ENCODE results near the gene ANO1.

The ANO1 gene

GRCh38 chr11:70122490-70123198, 44.5 kb downstream of the ANO1 start:
- no peak for DNase-seq (ENCODE audit: low read depth)
- TF ChIP-seq CTCF (IDR thresholded peaks at IDR 0.05; ENCODE audit: low read depth, low read length, missing control alignments), result no peak
- in situ Hi-C loops (cut with HindIII; ENCODE audit: low sequenced_read_pairs), result no loop called here
- no peak overlapping the region for H3K4me3 ChIP-seq (ENCODE audit: low read depth, low read length)

GRCh38 chr11:70123711-70124110, 45.6 kb downstream of the ANO1 start:
- DNase-seq (ENCODE audit: low read depth), result no peak
- TF ChIP-seq CTCF (IDR thresholded peaks at IDR 0.05; ENCODE audit: low read depth, low read length, missing control alignments), result no peak
- no peak overlapping the region for H3K4me3 ChIP-seq (ENCODE audit: low read depth, low read length)
- in situ Hi-C loops (cut with HindIII; ENCODE audit: low sequenced_read_pairs), result no loop called here

GRCh38 chr11:70124321-70125000, 46.3 kb downstream of the ANO1 start:
- H3K4me3 ChIP-seq (ENCODE audit: low read depth, low read length), result no peak overlapping the region
- in situ Hi-C loops (cut with HindIII; ENCODE audit: low sequenced_read_pairs), result no loop called here

GRCh38 chr11:70126494-70126893, 48.4 kb downstream of the ANO1 start:
- in situ Hi-C loops (cut with HindIII; ENCODE audit: low sequenced_read_pairs), result no loop called here
- DNase-seq (ENCODE audit: low read depth), result no peak
- no peak for TF ChIP-seq CTCF (IDR thresholded peaks at IDR 0.05; ENCODE audit: low read depth, low read length, missing control alignments)
- no peak overlapping the region for H3K4me3 ChIP-seq (ENCODE audit: low read depth, low read length)

More at GRCh38 chr11:70124321-70125000, 46.3 kb downstream of the ANO1 start:
- no peak for DNase-seq (ENCODE audit: low read depth)
- no peak for TF ChIP-seq CTCF (IDR thresholded peaks at IDR 0.05; ENCODE audit: low read depth, low read length, missing control alignments)

GRCh38 chr11:70127653-70128434, 49.7 kb downstream of the ANO1 start:
- in situ Hi-C loops (cut with HindIII; ENCODE audit: low sequenced_read_pairs), result no loop called here
- peak; percentile 19 for DNase-seq (ENCODE audit: low read depth)
- no peak for TF ChIP-seq CTCF (IDR thresholded peaks at IDR 0.05; ENCODE audit: low read depth, low read length, missing control alignments)
- H3K4me3 ChIP-seq (ENCODE audit: low read depth, low read length), result no peak overlapping the region

- DNase-seq (ENCODE audit: low read depth), result no peak
- in situ Hi-C loops (cut with HindIII; ENCODE audit: low sequenced_read_pairs), result no loop called here
- H3K4me3 ChIP-seq (ENCODE audit: low read depth, low read length), result no peak overlapping the region
- TF ChIP-seq CTCF (IDR thresholded peaks at IDR 0.05; ENCODE audit: low read depth, low read length, missing control alignments), result no peak
Measured at GRCh38 chr11:70128435-70128906, 50.4 kb downstream of the ANO1 start.

All from astrocyte of the cerebellum (primary cell).